ENCODE measurements around the gene WDR59.

Gene WDR59

DNA sequence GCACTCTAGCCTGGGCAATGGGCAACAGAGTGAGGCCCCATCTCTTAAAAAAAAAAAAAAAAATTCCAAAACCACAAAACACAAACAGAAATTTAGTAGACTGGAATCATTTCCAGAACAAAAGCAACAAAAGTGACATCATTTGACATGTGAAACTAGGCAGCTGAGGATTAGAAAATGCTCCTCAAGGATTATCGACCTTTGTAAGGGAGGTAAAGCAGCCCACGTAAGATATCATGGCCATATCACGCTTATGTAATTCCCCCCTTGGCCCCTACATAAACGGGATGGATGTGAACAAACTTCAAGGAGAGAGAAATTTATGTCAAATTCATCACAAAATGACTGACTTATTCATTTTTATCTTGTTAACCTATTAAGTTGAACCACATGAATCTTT is 83.3 kb downstream of the WDR59 start:
- no peak for DNase-seq

DNA sequence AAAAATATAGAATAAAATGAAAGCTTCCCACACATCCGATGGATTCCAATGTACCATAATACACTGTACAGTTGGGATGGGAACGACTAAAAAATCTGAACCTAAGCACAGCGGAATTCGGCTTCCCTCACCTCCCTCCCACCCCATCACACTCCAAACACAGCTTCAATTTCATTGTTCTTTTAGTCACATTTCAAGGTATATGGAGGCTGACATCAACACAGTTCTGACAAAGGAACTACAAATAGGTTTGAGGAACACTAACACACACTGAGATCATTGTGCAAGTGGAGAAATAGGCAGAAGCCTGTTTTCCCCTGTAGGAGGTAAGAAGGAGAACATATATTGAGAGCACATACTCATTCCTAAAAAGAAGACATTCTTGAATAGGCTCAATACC is 85.1 kb downstream of the WDR59 start:
- DNase-seq, result no peak

DNA sequence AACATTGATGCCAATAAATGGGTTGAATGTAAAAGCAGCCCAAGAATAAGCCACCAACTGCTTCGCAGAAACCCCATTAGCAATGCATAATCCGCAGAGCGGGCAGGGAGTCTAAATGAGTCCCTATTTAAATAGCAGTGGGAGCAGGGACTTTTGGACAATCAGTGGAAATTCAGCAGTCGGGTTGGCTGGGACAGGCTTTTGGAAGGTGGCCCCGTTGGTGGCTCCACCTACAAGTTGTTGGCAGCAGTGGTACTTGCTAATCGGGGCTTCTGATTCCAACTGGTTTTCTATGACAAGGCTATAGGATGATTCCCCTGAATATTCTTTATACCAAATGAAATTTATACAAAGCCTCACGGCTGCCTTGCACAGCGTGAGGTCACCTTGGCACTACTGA is 86.3 kb downstream of the WDR59 start:
- DNase-seq, result no peak

DNA sequence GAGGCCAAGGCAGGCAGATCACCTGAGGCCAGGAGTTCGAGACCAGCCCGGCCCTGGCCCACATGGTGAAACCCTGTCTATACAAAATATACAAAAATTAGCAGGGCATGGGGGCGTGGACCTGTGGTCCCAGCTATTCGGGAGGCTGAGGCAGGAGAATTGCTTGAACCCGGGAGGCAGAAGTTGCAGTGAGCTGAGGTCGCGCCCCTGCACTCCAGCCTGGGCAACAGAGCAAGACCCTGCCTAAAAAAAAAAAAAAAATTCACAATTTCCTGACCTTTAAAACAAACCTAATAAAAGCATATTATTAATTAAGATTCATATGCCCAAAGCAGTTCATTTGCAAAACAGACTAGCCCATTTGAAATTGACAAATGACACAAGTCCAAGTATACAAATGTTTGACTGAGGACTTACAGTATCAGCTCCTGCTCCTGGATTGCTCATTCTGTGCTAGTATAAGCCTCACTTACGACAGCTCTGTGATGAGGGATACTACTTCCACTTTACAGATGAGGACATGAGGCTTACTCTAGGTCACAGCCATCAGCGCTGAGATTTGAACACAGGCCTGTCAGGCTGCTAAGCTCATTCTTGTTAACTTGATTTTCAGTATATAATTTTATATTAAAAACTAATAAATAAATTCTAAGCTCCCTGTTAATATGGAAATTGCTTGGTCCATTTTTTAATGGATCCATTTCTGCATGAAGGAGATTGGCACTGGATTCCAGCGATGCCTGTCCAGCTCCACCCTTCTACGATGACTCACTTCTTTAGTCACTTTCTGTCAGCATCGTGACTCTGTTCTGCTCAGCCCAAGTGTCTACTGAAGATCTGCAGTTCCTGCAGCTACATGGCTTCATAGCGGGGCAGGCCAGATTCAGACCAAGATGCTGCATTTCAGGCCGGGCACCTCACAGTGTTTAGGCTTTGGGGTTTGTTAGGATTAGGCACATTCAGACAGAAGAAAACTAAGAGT is 88.2 kb downstream of the WDR59 start:
- DNase-seq, result no peak

DNA sequence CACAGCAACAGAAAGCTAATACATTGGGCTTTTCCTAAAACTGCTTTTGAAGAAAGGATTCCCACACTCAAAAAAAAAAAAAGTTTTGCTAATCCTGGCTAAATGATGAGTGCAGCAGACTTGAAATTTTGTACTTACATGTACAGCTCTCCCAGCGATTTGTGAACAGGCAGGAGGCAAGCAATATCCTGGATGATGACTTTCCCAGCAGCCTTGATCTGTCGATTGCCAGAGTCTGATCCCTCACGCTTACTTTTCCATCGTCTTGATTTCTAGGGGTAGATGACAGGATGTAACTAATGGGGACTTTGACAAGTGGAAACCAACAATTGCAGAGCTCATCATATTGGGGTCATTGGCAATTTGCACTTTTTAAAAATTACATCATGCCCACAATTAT is 91.4 kb downstream of the WDR59 start:
- no peak for DNase-seq

DNA sequence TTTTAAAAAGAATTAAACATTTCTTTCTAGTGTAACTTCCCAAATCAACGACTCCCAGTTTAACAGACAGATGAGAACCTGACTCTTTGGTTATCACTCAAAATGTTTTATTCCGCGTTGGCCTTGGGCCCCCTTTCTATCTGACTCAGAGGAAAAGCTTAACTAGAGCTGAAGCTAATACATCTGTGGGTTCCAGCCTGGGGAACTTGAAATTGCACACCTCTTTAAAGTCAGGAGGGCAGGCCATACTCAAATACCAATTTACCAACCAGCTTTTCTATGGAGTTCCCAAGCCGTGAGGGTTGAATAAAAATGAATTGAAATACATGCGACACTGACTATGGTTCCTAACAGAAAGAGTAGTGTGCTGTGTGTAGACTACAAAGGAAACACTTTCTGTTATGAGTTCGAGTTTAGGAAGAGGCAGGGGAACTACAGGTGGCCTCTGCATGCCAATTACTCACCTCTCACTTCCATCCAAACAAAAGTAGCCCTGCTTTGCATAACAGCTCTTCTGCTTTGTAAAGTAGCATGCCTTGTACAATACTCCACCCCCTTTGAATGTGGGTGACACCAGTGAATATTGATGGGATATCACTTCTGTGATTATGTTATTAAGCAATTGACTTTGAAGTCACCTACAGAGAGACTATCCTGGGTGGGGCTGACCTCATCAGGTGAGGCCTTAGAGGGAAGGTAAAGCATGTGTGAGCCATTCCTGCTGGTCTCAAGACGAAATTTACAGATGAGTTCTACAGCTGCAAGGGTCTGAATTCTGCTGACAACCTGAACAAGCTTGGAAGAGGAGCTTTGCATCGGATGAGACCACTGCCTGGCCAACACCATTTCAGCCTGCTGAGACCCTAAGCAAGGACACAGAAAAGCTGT is 92.1 kb downstream of the WDR59 start:
- no peak for DNase-seq

DNA sequence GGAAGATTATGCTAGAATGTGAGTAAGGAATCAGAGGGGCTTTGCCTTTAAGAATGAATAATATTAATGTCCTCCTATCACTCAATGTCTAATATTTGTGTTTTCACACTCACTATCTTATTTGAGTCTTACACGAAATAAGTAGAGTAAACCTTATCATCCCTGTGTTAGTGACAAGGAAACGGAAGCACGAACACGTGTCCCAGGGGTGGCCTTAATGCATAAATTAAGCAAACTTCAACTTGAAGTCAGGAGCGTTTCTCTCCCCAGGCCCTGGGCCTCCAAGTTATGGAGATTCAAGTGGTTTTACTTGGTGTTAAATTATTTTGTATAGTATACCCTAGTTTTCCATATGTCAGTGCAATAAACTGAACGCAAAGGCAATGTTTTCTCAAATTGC is 96.0 kb downstream of the WDR59 start:
- DNase-seq, result no peak

DNA sequence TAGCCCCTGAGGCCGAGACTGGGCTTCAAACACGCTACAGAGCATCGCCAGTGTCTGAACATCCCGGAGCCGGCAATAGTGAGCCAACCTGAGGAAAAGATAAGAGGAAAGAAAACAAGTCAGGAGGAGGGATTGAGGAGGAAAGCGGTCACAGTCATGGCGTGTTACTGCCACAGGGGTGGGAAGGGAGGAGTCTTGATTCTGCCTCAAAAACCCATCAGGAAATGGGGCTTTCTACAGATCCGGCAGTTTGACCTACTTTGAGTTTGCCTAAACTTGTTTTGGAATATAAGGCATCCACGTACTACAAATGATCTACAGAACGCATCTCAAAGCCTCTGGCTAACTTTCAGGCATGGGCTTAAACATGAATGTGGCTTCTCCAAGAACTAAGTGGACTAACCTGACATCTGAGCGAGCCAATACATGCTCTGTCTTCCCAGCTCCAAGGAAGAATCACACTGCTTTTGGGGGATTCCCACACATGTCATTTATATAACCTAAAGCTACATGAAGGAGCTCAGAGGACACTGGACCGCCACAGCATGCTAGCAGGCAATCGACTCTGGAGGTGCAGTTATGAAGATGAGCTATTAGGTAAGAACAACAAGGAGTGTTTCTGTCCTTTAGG is 96.6 kb downstream of the WDR59 start:
- no peak for DNase-seq

DNA sequence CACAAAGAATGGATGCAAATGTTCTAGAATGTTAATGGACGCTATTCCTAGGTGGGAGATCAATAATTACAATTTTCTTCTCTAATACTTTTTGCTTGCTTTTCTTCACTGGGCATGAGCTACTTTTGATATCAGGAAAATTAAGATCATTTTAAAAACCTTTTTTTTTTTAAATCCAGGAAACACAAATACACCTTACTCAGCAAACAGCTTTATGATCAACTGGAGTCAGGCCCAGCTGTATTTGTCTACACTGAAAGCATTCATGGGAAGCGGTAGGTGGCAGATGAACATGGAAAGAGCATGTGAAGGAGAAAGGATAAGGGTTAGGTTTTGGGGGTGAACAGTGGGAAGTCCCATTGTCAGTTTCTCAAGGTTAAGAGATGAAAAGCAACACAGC is 97.8 kb downstream of the WDR59 start:
- DNase-seq, result no peak

DNA sequence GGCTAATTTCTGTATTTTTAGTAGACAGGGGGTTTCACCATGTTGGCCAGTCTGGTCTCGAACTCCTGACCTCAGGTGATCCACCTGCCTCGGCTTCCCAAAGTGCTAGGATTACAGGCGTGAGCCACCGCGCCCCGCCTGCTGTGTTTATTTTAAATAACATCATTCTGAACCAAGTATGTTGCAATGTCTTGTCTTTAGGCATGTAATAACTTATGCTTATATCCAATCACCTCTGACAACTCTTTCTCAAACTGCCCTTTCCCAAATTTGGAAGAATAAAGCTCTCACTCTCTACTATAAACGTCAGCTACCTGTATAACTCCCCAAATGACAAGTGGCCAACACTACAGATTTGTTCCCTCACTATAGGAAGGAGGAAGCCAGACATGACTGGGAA is 107.2 kb downstream of the WDR59 start:
- no peak for DNase-seq

DNA sequence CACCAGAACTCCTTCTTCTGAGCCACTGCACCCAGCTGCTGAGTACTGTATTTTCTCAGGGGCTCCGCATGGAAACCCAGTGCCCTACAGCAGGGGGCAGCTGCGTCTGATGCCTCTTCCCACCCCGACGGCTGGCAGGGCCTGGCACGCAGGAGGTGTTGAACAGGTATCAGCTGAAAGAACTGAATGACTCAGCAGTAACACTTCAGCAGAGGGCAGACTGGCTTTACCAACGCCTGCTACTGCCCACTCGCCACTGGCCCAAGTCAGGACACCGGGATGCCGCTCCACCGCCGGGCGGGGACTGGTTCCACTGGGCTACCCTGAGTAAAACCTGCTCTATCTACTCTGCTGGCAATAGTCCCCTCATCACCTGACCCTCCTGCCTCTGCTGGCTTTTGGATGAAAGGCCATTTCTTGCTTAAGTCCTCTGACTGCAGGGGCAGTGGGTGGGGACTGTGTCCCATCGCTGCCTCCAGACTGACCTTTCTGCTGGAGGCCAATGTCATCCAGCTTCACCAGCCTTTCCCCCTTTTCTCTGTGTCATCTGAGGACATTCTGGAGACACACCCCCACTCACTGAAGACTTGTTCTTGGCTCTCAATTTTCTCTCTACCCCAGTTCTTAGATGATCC is 109.9 kb downstream of the WDR59 start:
- DNase-seq, result no peak

DNA sequence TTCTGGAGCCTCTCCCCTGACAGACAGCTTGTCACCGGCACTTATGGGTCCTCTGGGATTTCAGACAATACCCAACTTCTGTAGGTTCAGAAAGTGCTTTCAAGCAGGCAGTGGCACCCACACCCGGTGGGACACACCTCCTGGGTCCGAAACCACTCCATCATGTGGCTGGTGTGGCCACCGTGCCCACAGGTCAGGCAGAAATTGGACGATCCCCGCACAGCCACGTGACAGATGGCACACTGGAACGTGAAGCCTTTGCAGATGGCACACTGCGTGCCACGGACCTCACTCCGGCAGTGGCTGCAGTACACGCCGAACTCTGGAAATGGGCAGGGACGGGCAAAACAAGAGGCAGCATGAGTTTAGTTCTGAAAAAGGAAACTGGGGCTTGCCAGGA is 110.8 kb downstream of the WDR59 start:
- no peak for DNase-seq

DNA sequence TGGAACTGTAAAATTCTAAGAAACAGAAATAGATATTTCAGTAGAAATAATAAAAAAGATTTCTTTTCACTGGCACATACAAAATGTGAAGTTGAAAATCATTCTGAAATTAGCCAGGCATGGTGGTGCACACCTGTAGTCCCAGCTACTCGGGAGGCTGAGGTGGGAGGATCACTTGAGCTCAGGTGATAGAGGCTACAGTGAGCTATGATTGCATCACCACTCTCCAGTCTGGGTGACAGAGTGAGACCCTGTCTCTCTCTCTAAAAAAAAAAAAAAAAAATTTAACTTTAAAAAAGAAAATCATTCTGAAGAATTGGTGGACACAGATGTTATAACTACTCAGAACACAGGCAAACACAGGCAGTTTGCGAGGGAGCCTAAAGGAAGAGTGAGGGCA is 112.6 kb downstream of the WDR59 start:
- no peak for DNase-seq

DNA sequence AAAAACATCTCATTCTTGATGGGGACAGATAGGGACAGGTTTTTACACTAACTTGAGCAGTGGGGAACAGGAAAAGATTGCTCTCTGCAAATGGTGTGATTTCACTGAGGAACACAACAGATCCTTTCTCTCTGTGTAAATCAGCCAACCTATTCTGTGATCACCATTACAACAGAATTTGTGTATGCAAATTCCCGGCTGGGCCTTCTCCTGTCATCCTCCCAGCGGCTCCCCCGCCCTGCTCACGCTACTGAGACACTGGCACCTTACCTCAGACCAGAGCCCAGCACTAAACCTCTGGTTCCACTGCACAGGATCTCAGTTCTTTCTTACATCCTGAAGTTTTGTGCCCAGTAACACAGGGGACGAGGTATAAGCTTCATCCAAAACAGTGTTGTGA is 113.3 kb downstream of the WDR59 start:
- DNase-seq, result no peak

DNA sequence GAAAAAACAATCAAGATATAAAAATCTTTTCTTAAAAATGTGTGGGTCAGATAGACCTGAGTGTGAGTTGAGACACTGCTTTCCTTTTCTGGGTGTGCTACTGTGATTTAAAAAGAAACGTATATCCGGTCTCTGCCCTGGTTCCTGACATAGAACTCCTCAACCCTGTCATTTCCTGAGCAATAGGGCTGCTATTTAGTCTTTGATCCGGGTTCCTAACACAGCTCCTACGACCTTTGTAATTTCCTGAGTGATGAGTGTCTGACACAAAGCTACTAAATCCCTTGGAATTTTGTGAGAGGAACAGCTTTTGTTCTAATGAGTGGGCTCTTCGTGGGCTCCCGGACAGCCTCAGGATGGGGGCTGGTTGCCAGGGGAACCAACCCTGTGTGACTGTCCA is 116.4 kb downstream of the WDR59 start:
- DNase-seq, result no peak

DNA sequence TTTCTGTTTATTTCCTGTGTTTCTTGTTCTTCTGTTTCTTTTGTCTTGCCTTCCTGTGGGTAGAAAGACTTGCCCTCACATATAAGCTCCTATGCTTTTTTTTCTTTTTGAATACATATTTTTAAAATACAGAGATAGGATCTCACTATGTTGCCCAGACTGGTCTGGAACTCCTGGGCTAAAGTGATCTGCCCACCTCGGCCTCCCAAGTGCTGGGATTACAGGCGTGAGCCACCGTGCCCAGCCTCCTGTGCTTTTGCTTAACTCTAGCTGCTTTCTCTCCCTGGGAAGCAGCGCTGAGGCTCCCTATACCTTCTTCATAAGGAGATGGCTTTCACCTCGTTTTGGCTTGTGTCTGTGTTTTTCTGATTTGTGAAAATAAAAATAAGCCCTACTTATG is 116.9 kb downstream of the WDR59 start:
- no peak for DNase-seq

DNA sequence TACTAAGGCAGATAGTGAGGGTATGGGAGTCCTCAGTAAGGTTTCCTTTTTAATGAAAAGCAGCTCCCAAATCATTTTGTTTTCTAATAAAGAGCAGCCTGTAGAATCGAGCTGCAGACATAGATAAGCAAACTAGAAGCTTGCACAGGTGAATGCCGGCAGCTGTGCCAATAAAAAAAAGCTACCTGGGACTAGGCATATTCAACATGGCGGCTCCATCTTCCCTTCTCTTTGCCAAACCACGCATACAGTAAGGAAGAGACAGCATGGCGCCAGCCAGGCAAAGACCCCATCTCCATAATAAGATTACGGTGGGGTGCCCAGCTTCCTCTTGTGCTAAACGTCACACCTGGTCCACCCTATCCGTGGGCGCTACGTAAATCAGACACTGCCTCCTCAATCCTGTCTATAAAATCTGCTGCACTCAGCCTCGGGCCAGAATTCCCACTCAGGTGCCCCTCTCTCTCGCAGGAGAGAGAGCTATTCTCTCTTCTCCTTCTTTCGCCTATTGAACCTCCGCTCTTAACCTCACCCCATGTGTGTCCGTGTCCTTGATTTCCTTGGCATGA is 117.6 kb downstream of the WDR59 start:
- DNase-seq, result no peak

DNA sequence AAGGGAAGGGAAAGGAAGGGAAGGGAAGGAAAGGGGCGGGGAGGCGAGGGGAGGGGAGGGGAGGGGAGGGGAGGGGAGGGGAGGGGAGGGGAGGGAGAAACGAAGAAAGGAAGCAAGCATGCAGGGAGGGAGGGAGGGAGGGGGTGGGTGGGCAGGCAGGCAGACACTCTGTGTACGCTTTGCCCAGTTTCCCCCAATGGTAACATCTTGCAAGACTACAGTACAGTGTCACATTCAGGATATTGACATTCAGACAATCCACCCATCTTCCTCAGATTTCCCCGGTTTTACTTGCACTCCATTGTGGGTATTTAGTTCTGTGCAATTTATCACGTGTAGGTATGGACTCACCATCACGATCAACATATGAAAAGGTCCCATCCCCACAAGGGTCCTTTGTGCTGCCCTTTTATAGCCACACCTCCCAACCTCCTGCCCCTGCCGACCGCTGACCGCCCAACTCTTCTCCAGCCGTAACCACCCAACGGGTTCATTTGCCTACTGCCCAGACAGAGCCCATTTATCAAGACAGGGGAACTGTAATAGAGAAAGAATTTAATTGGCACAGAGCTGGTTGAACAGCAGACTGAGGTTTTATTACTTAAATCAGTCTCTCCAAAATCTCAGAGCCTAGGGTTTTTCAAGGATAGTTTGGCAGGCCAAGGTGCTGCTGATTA is 118.9 kb downstream of the WDR59 start:
- no peak for DNase-seq

DNA sequence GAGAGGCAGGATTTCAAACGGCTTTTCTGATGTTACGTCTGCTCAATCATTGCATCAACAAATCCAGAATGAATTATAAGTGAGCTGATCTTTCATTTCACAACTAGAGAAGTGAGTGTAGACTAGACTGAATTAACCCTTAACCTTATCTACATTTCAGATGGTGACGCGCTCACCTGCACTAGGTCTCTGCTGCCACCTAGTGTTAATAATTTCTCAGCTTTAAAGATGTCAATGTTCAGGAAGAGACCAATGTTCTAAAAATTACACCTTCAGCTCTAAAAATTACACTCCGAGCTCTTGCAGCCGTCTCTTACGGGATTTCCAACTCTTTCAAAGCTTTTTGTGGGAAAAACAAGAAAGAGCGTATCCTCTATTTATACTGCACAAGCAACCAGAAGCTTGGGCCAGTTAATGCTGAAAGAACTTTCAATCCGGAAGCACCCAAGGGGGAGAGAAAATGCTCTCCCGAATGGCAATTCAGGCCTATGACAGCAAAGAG is 122.1 kb downstream of the WDR59 start:
- DNase-seq, result peak; percentile 18

DNA sequence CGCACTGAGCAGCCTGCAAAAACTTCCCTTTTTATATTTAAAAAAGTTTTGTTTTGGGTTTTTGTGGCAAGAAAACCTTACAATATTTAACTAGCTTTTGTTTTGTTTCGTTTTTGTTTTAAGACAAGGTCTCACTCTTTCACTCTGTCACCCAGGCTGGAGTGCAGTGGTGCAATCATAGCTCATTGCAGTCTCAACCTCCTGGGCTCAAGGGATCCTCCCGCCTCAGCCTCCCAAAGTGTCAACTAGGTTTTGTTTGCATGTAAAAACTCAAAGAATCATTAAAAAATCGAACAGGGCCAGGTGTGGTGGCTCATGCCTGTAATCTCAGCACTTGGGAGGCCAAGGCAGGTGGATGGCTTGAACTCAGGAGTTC is 132.4 kb downstream of the WDR59 start:
- no peak for DNase-seq

DNA sequence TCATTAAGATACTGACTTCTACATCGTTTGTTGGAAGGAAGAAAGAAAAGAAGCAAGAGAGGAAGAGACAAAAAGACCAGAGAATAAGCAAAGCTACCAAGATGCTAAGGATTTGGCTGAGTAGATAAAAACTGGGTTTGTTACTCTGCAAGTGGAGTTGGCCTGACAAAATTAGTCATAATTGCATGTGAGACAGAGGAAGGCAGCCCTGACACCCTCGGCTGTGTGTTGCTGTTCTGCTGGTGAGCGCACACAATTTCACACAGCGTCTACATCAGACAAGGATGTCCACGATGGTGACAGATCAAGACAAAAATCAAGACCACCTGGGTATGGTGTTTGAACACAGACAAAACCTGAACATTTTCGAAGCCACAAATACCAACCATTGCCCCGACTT is 134.9 kb downstream of the WDR59 start:
- DNase-seq, result no peak

DNA sequence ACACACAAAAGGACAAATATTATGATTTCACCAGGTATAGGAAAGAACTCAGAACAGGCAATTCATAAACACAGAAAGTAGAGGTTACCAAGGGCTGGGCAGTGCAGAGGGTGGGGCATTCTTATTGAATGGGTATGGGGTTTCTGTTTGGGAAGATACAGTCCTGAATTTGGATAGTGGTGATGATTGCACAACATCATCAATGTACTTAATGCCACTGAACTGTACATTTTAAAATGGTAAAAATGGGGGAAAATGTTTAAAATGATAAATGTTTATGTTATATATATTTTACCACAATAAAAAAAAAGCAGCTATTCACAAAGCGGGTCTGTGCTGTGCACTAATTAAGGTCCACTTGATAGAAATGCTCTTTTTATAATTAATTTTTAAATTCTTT is 137.7 kb downstream of the WDR59 start:
- no peak for DNase-seq

Measured in NCI-H774 (cell line).